ENCODE measurements around the gene FBXO39. TPM values are rescaled to one million over a fixed set of nuclear protein-coding genes. Genes with fewer than 3 reads are reported as not detected.

The FBXO39 gene
- total RNA-seq, 1 experiment from 2014 or later, result not detected

DNA sequence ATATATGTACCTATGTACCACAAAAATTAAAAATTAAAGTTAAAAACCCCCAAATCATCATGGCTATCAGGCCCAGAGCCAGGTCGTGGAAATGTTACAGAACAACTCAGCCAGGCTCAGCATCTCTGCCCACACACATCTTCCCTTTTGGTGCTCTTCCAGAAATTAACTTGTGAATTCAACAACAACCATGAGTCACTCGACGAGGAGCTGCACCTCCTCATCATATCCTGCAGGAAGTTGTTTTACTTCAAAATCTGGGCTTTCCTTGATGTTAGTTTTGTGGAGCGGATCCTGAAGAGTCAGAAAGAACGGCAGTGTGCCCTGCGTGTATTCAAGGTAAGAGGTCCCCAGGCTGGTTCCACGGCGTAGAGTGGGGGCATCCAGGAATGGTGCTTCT lies 10.6 kb downstream of the FBXO39 start:
- TF ChIP-seq, protein P1, sequence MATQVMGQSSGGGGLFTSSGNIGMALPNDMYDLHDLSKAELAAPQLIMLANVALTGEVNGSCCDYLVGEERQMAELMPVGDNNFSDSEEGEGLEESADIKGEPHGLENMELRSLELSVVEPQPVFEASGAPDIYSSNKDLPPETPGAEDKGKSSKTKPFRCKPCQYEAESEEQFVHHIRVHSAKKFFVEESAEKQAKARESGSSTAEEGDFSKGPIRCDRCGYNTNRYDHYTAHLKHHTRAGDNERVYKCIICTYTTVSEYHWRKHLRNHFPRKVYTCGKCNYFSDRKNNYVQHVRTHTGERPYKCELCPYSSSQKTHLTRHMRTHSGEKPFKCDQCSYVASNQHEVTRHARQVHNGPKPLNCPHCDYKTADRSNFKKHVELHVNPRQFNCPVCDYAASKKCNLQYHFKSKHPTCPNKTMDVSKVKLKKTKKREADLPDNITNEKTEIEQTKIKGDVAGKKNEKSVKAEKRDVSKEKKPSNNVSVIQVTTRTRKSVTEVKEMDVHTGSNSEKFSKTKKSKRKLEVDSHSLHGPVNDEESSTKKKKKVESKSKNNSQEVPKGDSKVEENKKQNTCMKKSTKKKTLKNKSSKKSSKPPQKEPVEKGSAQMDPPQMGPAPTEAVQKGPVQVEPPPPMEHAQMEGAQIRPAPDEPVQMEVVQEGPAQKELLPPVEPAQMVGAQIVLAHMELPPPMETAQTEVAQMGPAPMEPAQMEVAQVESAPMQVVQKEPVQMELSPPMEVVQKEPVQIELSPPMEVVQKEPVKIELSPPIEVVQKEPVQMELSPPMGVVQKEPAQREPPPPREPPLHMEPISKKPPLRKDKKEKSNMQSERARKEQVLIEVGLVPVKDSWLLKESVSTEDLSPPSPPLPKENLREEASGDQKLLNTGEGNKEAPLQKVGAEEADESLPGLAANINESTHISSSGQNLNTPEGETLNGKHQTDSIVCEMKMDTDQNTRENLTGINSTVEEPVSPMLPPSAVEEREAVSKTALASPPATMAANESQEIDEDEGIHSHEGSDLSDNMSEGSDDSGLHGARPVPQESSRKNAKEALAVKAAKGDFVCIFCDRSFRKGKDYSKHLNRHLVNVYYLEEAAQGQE (IDR thresholded peaks at IDR 0.05; ENCODE audit: insufficient read depth in 1 of 2, low read depth in 2 of 2, low read length in 1 of 2), result no peak
- TF ChIP-seq CTCF (IDR thresholded peaks at IDR 0.05) (no peak), SIN3A (IDR thresholded peaks at IDR 0.05; ENCODE audit: borderline replicate concordance, insufficient read depth, low read depth, low read length) (no peak), TCF7L2 (IDR thresholded peaks at IDR 0.05; ENCODE audit: low read depth, low read length) (no peak), POLR2AphosphoS5 (IDR thresholded peaks at IDR 0.05; ENCODE audit: low read depth, low read length) (no peak)
- in situ Hi-C loops (cut with HindIII; ENCODE audit: low pct_unique_long_range_greater_than_20kb, low sequenced_read_pairs), result no loop called here
- ChIA-PET CTCF (no interaction called here), POLR2A (no interaction called here)
- intact Hi-C loops (cut with micrococcal nuclease; ENCODE audit: unreplicated experiment), result no loop called here
- BruUV-seq (replicated peaks), result no TSS peak
- no peaks in the 10 kb centered on the region for H3K36me3 ChIP-seq (ENCODE audit: control insufficient read depth, insufficient read depth, low read length)
- DNase-seq (ENCODE audit: low read depth, low spot score), result no peak
- no peaks in the 10 kb centered on the region for H3K4me1 ChIP-seq (ENCODE audit: control insufficient read depth, insufficient read depth, low read length)
- peaks cover 11% of the 10 kb centered on the region for H3K27me3 ChIP-seq (ENCODE audit: control insufficient read depth, insufficient read depth, low read length)
- no peaks in the 10 kb centered on the region for H3K9me3 ChIP-seq (ENCODE audit: control insufficient read depth, insufficient read depth, low read depth, low read length)
- ATAC-seq, result no peak
- no peak overlapping the region for H3K27ac ChIP-seq (ENCODE audit: low read length)
- H3K4me3 ChIP-seq (ENCODE audit: low read depth in 2 of 2, low read length in 2 of 2), result no peak overlapping the region

GRCh38 chr17:6787081-6787693 lies 11.2 kb downstream of the FBXO39 start:
- Histone ChIP-seq H3K4me1 (ENCODE audit: control insufficient read depth, insufficient read depth, low read length) (no peaks in the 10 kb centered on the region), H3K9me3 (ENCODE audit: control insufficient read depth, insufficient read depth, low read depth, low read length) (no peaks in the 10 kb centered on the region), H3K36me3 (ENCODE audit: control insufficient read depth, insufficient read depth, low read length) (no peaks in the 10 kb centered on the region), H3K27ac (ENCODE audit: low read length) (no peak overlapping the region), H3K4me3 (ENCODE audit: low read depth in 2 of 2, low read length in 2 of 2) (no peak overlapping the region), H3K27me3 (ENCODE audit: control insufficient read depth, insufficient read depth, low read length) (peaks cover 9% of the 10 kb centered on the region)
- DNase-seq (ENCODE audit: low read depth, low spot score) (no peak), ATAC-seq (no peak)
- in situ Hi-C loops (cut with HindIII; ENCODE audit: low pct_unique_long_range_greater_than_20kb, low sequenced_read_pairs), result no loop called here
- intact Hi-C loops (cut with micrococcal nuclease; ENCODE audit: unreplicated experiment), result no loop called here
- TF ChIP-seq, protein P1 (IDR thresholded peaks at IDR 0.05; ENCODE audit: insufficient read depth in 1 of 2, low read depth in 2 of 2, low read length in 1 of 2), result no peak
- TF ChIP-seq SIN3A (IDR thresholded peaks at IDR 0.05; ENCODE audit: borderline replicate concordance, insufficient read depth, low read depth, low read length) (no peak), POLR2AphosphoS5 (IDR thresholded peaks at IDR 0.05; ENCODE audit: low read depth, low read length) (no peak), CTCF (IDR thresholded peaks at IDR 0.05) (no peak), TCF7L2 (IDR thresholded peaks at IDR 0.05; ENCODE audit: low read depth, low read length) (no peak)
- ChIA-PET POLR2A (interaction anchor here (0.6 to 0.7 kb wide), 2 partner anchors 15 to 204 kb away, joined by 3 to 7 read pairs; no protein-coding TSS in a partner anchor), CTCF (interaction anchor here (0.6 kb wide), 1 partner anchor 43 kb away, joined by 3 read pairs; no protein-coding TSS in a partner anchor)
- no TSS peak for BruUV-seq (replicated peaks)
